GM12875 (cell line): ENCODE data around the gene NUDT1.

Experiments used
- H3K4me3 ChIP-seq: one replicate; pipeline ENCODE4 v1.5.1; 2011; ENCODE audit warnings: low read depth, low read length, control low read depth
- CTCF ChIP-seq: IDR thresholded peaks from 2 replicates; pipeline ENCODE4 v1.5.1; 2011; ENCODE audit warnings: low read depth, mild to moderate bottlenecking, control low read depth, inconsistent platforms, low read length, moderate library complexity, borderline replicate concordance; ENCODE audit not compliant: insufficient read depth

Gene NUDT1

GRCh38 chr7:2219136-2219535 lies 22.9 kb upstream of the NUDT1 start:
- no peak for TF ChIP-seq CTCF
- no peak overlapping the region for H3K4me3 ChIP-seq

- no peak for TF ChIP-seq CTCF
- no peak overlapping the region for H3K4me3 ChIP-seq
Observed at GRCh38 chr7:2219606-2220005, 22.4 kb upstream of the NUDT1 start.

- TF ChIP-seq CTCF, result no peak
- H3K4me3 ChIP-seq, result no peak overlapping the region
Observed at GRCh38 chr7:2220030-2220429, 22.0 kb upstream of the NUDT1 start.

- TF ChIP-seq CTCF, result no peak
- no peak overlapping the region for H3K4me3 ChIP-seq
Observed at GRCh38 chr7:2220506-2220905, 21.5 kb upstream of the NUDT1 start.

- no peak overlapping the region for H3K4me3 ChIP-seq
- no peak for TF ChIP-seq CTCF
Observed at GRCh38 chr7:2220954-2221353, 21.1 kb upstream of the NUDT1 start.

- TF ChIP-seq CTCF, result no peak
- no peak overlapping the region for H3K4me3 ChIP-seq
Observed at GRCh38 chr7:2222516-2222915, 19.5 kb upstream of the NUDT1 start.

GRCh38 chr7:2223321-2223720 lies 18.7 kb upstream of the NUDT1 start:
- TF ChIP-seq CTCF, result no peak
- H3K4me3 ChIP-seq, result no peak overlapping the region
